GM12878 (cell line): ENCODE data around the gene CTIF. TPM values are rescaled to one million over a fixed set of nuclear protein-coding genes. Genes with fewer than 3 reads are reported as not detected.

ENCODE experiments used
- ATAC-seq: fragments of 200-7000 bp; cut with Tn5 transposase; 3 replicates; pipeline ENCODE4 v1.9.1; 2020; ENCODE audit warnings: mild to moderate bottlenecking, moderate library complexity
- BruUV-seq: library from RNA; stranded (reverse); fragments of 400-500 nt; replicated peaks from 2 replicates; lab custom pipeline; 2021; lab: Mats Ljungman, UMichigan
- CTCF ChIA-PET: fragments of 300-600 bp; sonication (Branson Sonifier 250); formaldehyde crosslinking; extraction: SDS; loops from one replicate; lab custom pipeline; 2021; ENCODE audit warnings: inconsistent platforms; lab: Yijun Ruan, JAX
- POLR2A ChIA-PET: fragments of 350-600 bp; formaldehyde crosslinking; extraction: SDS; loops from one replicate; lab custom pipeline; 2021; ENCODE audit warnings: inconsistent platforms; lab: Charles Lee
- RAD21 ChIA-PET: fragments of 300-600 bp; sonication (Branson Sonifier 250); formaldehyde crosslinking; loops from one replicate; lab custom pipeline; 2023; ENCODE audit warnings: antibody characterized with exemption; ENCODE audit not compliant: unreplicated experiment; lab: Charles Lee
- SMC1A ChIA-PET: fragments of 300-600 bp; sonication (Branson Sonifier 250); formaldehyde crosslinking; loops from one replicate; lab custom pipeline; 2023; ENCODE audit not compliant: unreplicated experiment, uncharacterized antibody; lab: Charles Lee
- DNase-seq: peaks from one replicate; pipeline ENCODE4 v3.0.0-alpha.2; 2011; ENCODE audit warnings: low read depth, low spot score
- FAIRE-seq: peaks from 3 replicates; lab custom pipeline; 2011; peaks lifted over from hg19 to GRCh38; lab: Jason Lieb, UNC
- H2AFZ ChIP-seq: 2 replicates; pipeline ENCODE4 v1.6.0; 2011; ENCODE audit warnings: low read depth, low read length, control low read depth; ENCODE audit not compliant: control insufficient read depth
- H3K27ac ChIP-seq: 2 replicates; pipeline ENCODE4 v1.5.1; 2011; ENCODE audit warnings: control low read depth; ENCODE audit not compliant: control insufficient read depth, insufficient read depth
- H3K27me3 ChIP-seq, 2 experiments: replicated peaks in 1 of 2; 2 replicates each; pipeline versions ENCODE4 v1.6.0 to v1.6.1; 2011; ENCODE audit warnings: low read length in 1 of 2; ENCODE audit not compliant: control insufficient read depth in 2 of 2, insufficient read depth in 2 of 2
- H3K36me3 ChIP-seq, 2 experiments: 2 replicates each; pipeline ENCODE4 v1.5.1; 2011; ENCODE audit warnings: low read length in 1 of 2; ENCODE audit not compliant: control insufficient read depth in 2 of 2, insufficient read depth in 2 of 2
- H3K4me1 ChIP-seq: 2 replicates; pipeline ENCODE4 v1.6.1; 2011; ENCODE audit warnings: mild to moderate bottlenecking, low read length, moderate library complexity, mixed read lengths; ENCODE audit not compliant: control insufficient read depth, insufficient read depth
- H3K4me2 ChIP-seq: 2 replicates; pipeline ENCODE4 v1.6.0; 2011; ENCODE audit warnings: control low read depth; ENCODE audit not compliant: control insufficient read depth, insufficient read depth
- H3K4me3 ChIP-seq: fragments of 200-600 bp; sonication (generic); 2 replicates; pipeline ENCODE4 v1.5.1; 2016
- H3K79me2 ChIP-seq: 2 replicates; pipeline ENCODE4 v1.6.0; 2011; ENCODE audit warnings: low read length; ENCODE audit not compliant: control insufficient read depth, insufficient read depth
- H3K9ac ChIP-seq: 2 replicates; pipeline ENCODE4 v1.8.0; 2011; ENCODE audit warnings: low read length, control low read depth, mixed read lengths; ENCODE audit not compliant: control insufficient read depth, insufficient read depth
- H3K9me3 ChIP-seq: replicated peaks from 3 replicates; pipeline ENCODE4 v1.5.1; 2011; ENCODE audit warnings: mild to moderate bottlenecking, low read length; ENCODE audit not compliant: control insufficient read depth, insufficient read depth
- H4K20me1 ChIP-seq: 2 replicates; pipeline ENCODE4 v1.6.0; 2011; ENCODE audit not compliant: control insufficient read depth, insufficient read depth
- BACH1 ChIP-seq: fragments of 450-650 bp; IDR thresholded peaks from 2 replicates; pipeline ENCODE4 v1.6.1; 2017; ENCODE audit warnings: mild to moderate bottlenecking, borderline replicate concordance
- BRCA1 ChIP-seq: IDR thresholded peaks from 2 replicates; pipeline ENCODE4 v1.6.1; 2011; ENCODE audit warnings: low read depth, low read length, improper control_type of control experiment
- CBX5 ChIP-seq: sonication (generic); IDR thresholded peaks from 2 replicates; pipeline ENCODE4 v1.6.1; 2016; ENCODE audit warnings: low read depth, moderate library complexity, mild to moderate bottlenecking, inconsistent platforms
- CTCF ChIP-seq, 3 experiments: IDR thresholded peaks in 2 of 3; conservative IDR thresholded peaks in 1 of 3; 2 replicates each; pipeline ENCODE4 v1.5.1; 2011; ENCODE audit warnings: low read depth in 3 of 3, low read length in 3 of 3, mild to moderate bottlenecking in 3 of 3, control low read depth in 2 of 3, moderate library complexity in 2 of 3, inconsistent platforms in 1 of 3, mixed read lengths in 1 of 3; ENCODE audit not compliant: control insufficient read depth in 2 of 3, insufficient read depth in 1 of 3; ENCODE audit errors: extremely low read depth in 1 of 3
- ETV6 ChIP-seq, 2 experiments: fragments of 450-650 bp in 1 of 2; IDR thresholded peaks in 1 of 2; conservative IDR thresholded peaks in 1 of 2; 2 replicates each; pipeline ENCODE4 v1.6.1; 2014; ENCODE audit warnings: antibody characterized with exemption in 1 of 2, borderline replicate concordance in 1 of 2, low read depth in 1 of 2, mild to moderate bottlenecking in 1 of 2, moderate library complexity in 1 of 2
- HDAC2 ChIP-seq: fragments of 200-600 bp; sonication (generic); IDR thresholded peaks from 2 replicates; pipeline ENCODE4 v1.6.1; 2017
- HDAC6 ChIP-seq: fragments of 200-600 bp; sonication (generic); IDR thresholded peaks from one replicate; pipeline ENCODE4 v1.8.0; 2017; ENCODE audit warnings: antibody characterized with exemption; ENCODE audit not compliant: unreplicated experiment
- JUND ChIP-seq: IDR thresholded peaks from 2 replicates; pipeline ENCODE4 v1.6.1; 2012; ENCODE audit warnings: low read depth, mild to moderate bottlenecking, low read length, improper control_type of control experiment, moderate library complexity
- NFYB ChIP-seq: IDR thresholded peaks from 2 replicates; pipeline ENCODE4 v1.6.1; 2011; ENCODE audit warnings: low read depth, mild to moderate bottlenecking, low read length, improper control_type of control experiment, moderate library complexity; ENCODE audit not compliant: insufficient read depth
- SMAD5 ChIP-seq: IDR thresholded peaks from 2 replicates; pipeline ENCODE4 v1.6.1; 2016; ENCODE audit warnings: antibody characterized with exemption, low read depth
- SMARCA5 ChIP-seq: fragments of 450-650 bp; IDR thresholded peaks from 2 replicates; pipeline ENCODE4 v1.6.1; 2017; ENCODE audit warnings: mild to moderate bottlenecking
- SRF ChIP-seq, 2 experiments: IDR thresholded peaks; 2 replicates each; pipeline ENCODE4 v1.6.1; 2011; ENCODE audit warnings: low read depth in 2 of 2, low read length in 2 of 2, mild to moderate bottlenecking in 1 of 2, moderate library complexity in 1 of 2
- TBL1XR1 ChIP-seq: IDR thresholded peaks from 2 replicates; pipeline ENCODE4 v1.6.1; 2012; ENCODE audit warnings: low read depth, low read length, improper control_type of control experiment
- ZNF24 ChIP-seq: fragments of 450-650 bp; IDR thresholded peaks from 2 replicates; pipeline ENCODE4 v1.6.1; 2017; ENCODE audit warnings: antibody characterized with exemption, mild to moderate bottlenecking
- WGBS: methylation state at CpG from one replicate; pipeline ENCODE4 v1.1.6; 2016; ENCODE audit warnings: low lambda C conversion rate; ENCODE audit not compliant: insufficient replicate concordance, insufficient coverage; ENCODE audit errors: missing lambda C conversion rate; 5-methylcytosine and 5-hydroxymethylcytosine counted together
- in situ Hi-C: fragments of 300-500 bp; cut with MboI; formaldehyde crosslinking; loops from 9 replicates; pipeline ENCODE4 v1.14.3; 2018; ENCODE audit warnings: mixed read lengths
- intact Hi-C: fragments of 100-400 bp; cut with micrococcal nuclease; formaldehyde crosslinking; loops from one replicate; pipeline ENCODE4 v1.14.2; 2022; ENCODE audit not compliant: unreplicated experiment
- polyA plus RNA-seq, 11 experiments: library from polyadenylated mRNA; depleted of rRNA in 4 of 11; unstranded in 6 of 11; stranded (reverse) in 5 of 11; fragments of >200 nt; fragmentation: Nextera tagmentation in 4 of 11; fragmentation: Illumina TruSeq in 1 of 11; extraction: Ambion mirVana in 4 of 11; extraction: Trizol in 1 of 11; gene quantifications; 1 replicate in 1 of 11; 2 replicates in 10 of 11; pipeline versions ENCODE4 v1.2.1 to v1.2.3, GENCODE V29; 2011 to 2016; ENCODE audit warnings: inconsistent platforms in 2 of 11, missing spikeins in 2 of 11, low read depth in 1 of 11
- total RNA-seq, 4 experiments: library from RNA; depleted of rRNA in 3 of 4; stranded (reverse); fragments of >200 nt in 3 of 4; fragmentation: Illumina TruSeq in 1 of 4; extraction: Trizol in 1 of 4; gene quantifications; 2 replicates each; pipeline versions ENCODE4 v1.2.1 to v1.2.3, GENCODE V29; 2013 to 2021
- TF ChIP-seq, protein P1 (sequence below): IDR thresholded peaks from 2 replicates; pipeline ENCODE4 v1.6.1; 2011; ENCODE audit warnings: borderline replicate concordance, low read depth, mild to moderate bottlenecking, moderate library complexity, low read length; ENCODE audit not compliant: insufficient read depth, poor library complexity, severe bottlenecking

The CTIF gene
- total and polyA plus RNA-seq, 10 of the 15 experiments (the other 5 are each of a cell fraction or from before 2014, with no cell fraction given) = 0.06 to 11.6 (median 2.5) TPM

DNA sequence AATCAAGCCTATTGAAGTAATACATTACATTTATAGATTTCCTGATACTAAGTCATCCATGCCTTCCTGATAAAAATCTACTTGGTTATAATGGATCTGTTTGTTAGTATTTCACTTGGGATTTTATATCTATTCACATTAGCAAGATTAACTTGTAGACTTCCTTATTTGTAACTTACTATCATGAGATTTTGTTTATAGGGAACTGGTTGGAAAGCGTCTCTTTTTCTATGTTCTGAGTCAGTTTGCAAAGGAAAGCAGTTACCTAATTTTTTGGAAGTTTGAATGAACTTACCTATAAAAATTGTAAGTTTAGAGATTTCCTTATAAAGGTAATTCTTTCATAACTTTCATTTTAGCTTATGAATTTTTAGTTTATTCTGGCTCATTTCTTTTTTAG, 270.5 kb downstream of the CTIF start:
- CTCF ChIA-PET = interaction anchor here (1.4 to 3.2 kb wide), 3 partner anchors 11 to 31 kb away, joined by 5 to 17 read pairs (median 14); no protein-coding TSS in a partner anchor
- no peak for FAIRE-seq
- TF ChIP-seq, protein P1, sequence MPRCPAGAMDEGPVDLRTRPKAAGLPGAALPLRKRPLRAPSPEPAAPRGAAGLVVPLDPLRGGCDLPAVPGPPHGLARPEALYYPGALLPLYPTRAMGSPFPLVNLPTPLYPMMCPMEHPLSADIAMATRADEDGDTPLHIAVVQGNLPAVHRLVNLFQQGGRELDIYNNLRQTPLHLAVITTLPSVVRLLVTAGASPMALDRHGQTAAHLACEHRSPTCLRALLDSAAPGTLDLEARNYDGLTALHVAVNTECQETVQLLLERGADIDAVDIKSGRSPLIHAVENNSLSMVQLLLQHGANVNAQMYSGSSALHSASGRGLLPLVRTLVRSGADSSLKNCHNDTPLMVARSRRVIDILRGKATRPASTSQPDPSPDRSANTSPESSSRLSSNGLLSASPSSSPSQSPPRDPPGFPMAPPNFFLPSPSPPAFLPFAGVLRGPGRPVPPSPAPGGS = no peak
- TF ChIP-seq SRF (IDR thresholded peaks at IDR 0.05; ENCODE audit: low read depth in 2 of 2, low read length in 2 of 2) (no peak), SMARCA5 (no peak), BACH1 (no peak), CBX5 (no peak), HDAC6 (no peak), ZNF24 (no peak), HDAC2 (no peak), TBL1XR1 (no peak), CTCF (IDR thresholded peaks at IDR 0.05 in 2 of 3, conservative IDR thresholded peaks at IDR 0.05 in 1 of 3; ENCODE audit: control insufficient read depth in 2 of 3, extremely low read depth in 1 of 3, insufficient read depth in 1 of 3, low read depth in 3 of 3, low read length in 3 of 3) (no peak), ETV6 (conservative IDR thresholded peaks at IDR 0.05 in 1 of 2, IDR thresholded peaks at IDR 0.05 in 1 of 2; ENCODE audit: borderline replicate concordance in 1 of 2, low read depth in 1 of 2) (no peak), SMAD5 (no peak), BRCA1 (no peak), NFYB (no peak), JUND (no peak)

More for the DNA sequence above, 270.5 kb downstream of the CTIF start:
- 100% methylated on average over 1 of the region's 1 CpG for WGBS
- H3K79me2 ChIP-seq = no peaks in the 10 kb centered on the region
- no peak overlapping the region for H3K4me3 ChIP-seq
- SMC1A ChIA-PET = interaction anchor here (0.8 to 12.6 kb wide), 9 partner anchors 7 to 71 kb away, joined by 3 to 129 read pairs (median 3); no protein-coding TSS in a partner anchor
- intact Hi-C loops = no loop called here
- no peaks in the 10 kb centered on the region; a peak in 1 of 4 replicates for H3K36me3 ChIP-seq
- no TSS peak for BruUV-seq
- RAD21 ChIA-PET = interaction anchor here (2.1 to 7.1 kb wide), 4 partner anchors 7 to 59 kb away, joined by 8 to 61 read pairs (median 32); no protein-coding TSS in a partner anchor
- ATAC-seq (no peak), DNase-seq (no peak)
- no peaks in the 10 kb centered on the region for H3K27me3 ChIP-seq
- no peak overlapping the region for H3K9ac ChIP-seq
- no peaks in the 10 kb centered on the region for H3K9me3 ChIP-seq
- peaks cover 43% of the 10 kb centered on the region for H3K4me1 ChIP-seq
- H4K20me1 ChIP-seq = no peaks in the 10 kb centered on the region
- POLR2A ChIA-PET = interaction anchor here (0.6 to 4.2 kb wide), 8 partner anchors 8 to 125 kb away, joined by 3 to 18 read pairs (median 4); no protein-coding TSS in a partner anchor
- in situ Hi-C loops = loop anchor here (25.0 kb wide), 1 partner anchor 1478 kb away; the partner anchor contains the start of genes CXXC1 and MBD1
- H3K27ac ChIP-seq = no peak overlapping the region
- H2AFZ ChIP-seq = no peak overlapping the region
- H3K4me2 ChIP-seq = no peak overlapping the region
